ENCODE results near the gene AFDN. TPM values are rescaled to one million over a fixed set of nuclear protein-coding genes. Genes with fewer than 3 reads are reported as not detected.

The AFDN gene, protein sequence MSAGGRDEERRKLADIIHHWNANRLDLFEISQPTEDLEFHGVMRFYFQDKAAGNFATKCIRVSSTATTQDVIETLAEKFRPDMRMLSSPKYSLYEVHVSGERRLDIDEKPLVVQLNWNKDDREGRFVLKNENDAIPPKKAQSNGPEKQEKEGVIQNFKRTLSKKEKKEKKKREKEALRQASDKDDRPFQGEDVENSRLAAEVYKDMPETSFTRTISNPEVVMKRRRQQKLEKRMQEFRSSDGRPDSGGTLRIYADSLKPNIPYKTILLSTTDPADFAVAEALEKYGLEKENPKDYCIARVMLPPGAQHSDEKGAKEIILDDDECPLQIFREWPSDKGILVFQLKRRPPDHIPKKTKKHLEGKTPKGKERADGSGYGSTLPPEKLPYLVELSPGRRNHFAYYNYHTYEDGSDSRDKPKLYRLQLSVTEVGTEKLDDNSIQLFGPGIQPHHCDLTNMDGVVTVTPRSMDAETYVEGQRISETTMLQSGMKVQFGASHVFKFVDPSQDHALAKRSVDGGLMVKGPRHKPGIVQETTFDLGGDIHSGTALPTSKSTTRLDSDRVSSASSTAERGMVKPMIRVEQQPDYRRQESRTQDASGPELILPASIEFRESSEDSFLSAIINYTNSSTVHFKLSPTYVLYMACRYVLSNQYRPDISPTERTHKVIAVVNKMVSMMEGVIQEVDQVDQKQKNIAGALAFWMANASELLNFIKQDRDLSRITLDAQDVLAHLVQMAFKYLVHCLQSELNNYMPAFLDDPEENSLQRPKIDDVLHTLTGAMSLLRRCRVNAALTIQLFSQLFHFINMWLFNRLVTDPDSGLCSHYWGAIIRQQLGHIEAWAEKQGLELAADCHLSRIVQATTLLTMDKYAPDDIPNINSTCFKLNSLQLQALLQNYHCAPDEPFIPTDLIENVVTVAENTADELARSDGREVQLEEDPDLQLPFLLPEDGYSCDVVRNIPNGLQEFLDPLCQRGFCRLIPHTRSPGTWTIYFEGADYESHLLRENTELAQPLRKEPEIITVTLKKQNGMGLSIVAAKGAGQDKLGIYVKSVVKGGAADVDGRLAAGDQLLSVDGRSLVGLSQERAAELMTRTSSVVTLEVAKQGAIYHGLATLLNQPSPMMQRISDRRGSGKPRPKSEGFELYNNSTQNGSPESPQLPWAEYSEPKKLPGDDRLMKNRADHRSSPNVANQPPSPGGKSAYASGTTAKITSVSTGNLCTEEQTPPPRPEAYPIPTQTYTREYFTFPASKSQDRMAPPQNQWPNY (N-terminal part only)
- total RNA-seq (40.1 and 57.1 TPM in 2 replicates), polyA plus RNA-seq (20.5 and 21.0 TPM in 2 replicates), polyA minus RNA-seq (ENCODE audit: low replicate concordance) (18.1 and 38.6 TPM in 2 replicates)
- polyA plus RNA-seq (2012), result 16.8 and 19.7 TPM in 2 replicates

GRCh38 chr6:167826896-167827582 lies at the start of gene AFDN:
Gene AFDN (plus strand): TSS chr6:167826911. CDS start chr6:167827133, 222 bp downstream.
- no peaks in the 10 kb centered on the region for H3K36me3 ChIP-seq (ENCODE audit: control insufficient read depth, insufficient read depth, low read length)
- peak within 1 kb of the TSS; percentile 70 for H3K9ac ChIP-seq (ENCODE audit: insufficient read depth, low read length)
- peaks cover 19% of the 10 kb centered on the region for H3K79me2 ChIP-seq (ENCODE audit: control insufficient read depth, insufficient read depth, low read length)
- peaks cover 6% of the 10 kb centered on the region for H3K4me1 ChIP-seq (ENCODE audit: control insufficient read depth, extremely low read depth, insufficient read depth, low read length)
- TF ChIP-seq CTCF (conservative IDR thresholded peaks at IDR 0.05 in 1 of 2, IDR thresholded peaks at IDR 0.05 in 1 of 2; ENCODE audit: low read depth in 1 of 2, low read length in 2 of 2) (no peak), EZH2 (IDR thresholded peaks at IDR 0.05; ENCODE audit: low read length, missing control alignments) (no peak)
- H2AFZ ChIP-seq (ENCODE audit: low read length), result peak within 1 kb of the TSS; percentile 96
- no peaks in the 10 kb centered on the region for H4K20me1 ChIP-seq (ENCODE audit: control insufficient read depth, extremely low read depth, insufficient read depth, low read length)
- peak within 1 kb of the TSS; percentile 79 for H3K4me2 ChIP-seq (ENCODE audit: extremely low read depth, insufficient read depth, low read length)
- H3K27ac ChIP-seq (ENCODE audit: insufficient read depth, low read length), result peak within 1 kb of the TSS; percentile 38
- H3K9me3 ChIP-seq (ENCODE audit: control insufficient read depth, insufficient read depth, low read depth, low read length), result no peaks in the 10 kb centered on the region
- peak in 1 of 2 donors; percentile 17 for DNase-seq (ENCODE audit: low read depth in 2 of 2)
- no peaks in the 10 kb centered on the region for H3K27me3 ChIP-seq (ENCODE audit: control insufficient read depth, insufficient read depth, low read length)
- peak within 1 kb of the TSS; percentile 80 to 90 (median 84) for H3K4me3 ChIP-seq (replicated peaks in 1 of 4; ENCODE audit: control extremely low read depth in 1 of 4, insufficient read depth in 1 of 4, low read depth in 3 of 4, low read length in 4 of 4)

DNA sequence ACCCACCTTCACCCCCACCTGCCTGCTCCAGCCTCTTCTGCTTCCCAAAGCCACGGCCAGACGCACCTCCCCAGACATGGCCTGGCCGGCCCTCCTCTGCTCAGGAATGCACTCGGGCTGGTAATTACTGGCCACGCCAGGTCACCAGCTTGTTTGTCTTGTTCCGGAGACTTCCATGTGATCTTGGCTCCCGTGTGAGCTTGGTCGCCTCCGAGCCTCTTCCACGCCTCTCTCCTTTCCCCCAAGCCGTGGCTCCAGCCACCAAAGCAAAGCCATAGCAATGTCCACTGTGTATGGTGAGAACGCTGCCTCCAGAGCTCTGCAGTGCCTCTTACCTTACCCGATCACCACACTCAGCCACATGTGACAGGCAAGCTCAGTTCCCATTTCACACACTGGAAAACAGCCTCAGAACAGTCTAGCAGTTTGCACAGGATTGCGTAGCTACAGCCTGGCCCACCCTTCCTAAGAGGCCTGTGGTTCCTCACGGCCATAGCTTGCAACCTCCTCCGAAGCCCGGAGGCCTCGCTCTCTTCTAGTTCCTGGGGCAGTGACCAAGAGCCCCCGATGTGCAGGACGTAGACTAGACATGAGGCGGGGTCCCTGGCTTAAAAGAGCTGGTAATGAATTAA lies 48.1 kb upstream of the AFDN start:
- DNase-seq (ENCODE audit: low read depth in 2 of 2), result no peak
- H3K79me2 ChIP-seq (ENCODE audit: control insufficient read depth, insufficient read depth, low read length), result no peaks in the 10 kb centered on the region
- H3K9ac ChIP-seq (ENCODE audit: insufficient read depth, low read length), result no peak overlapping the region
- TF ChIP-seq EZH2 (IDR thresholded peaks at IDR 0.05; ENCODE audit: low read length, missing control alignments), result no peak
- no peak for TF ChIP-seq CTCF (conservative IDR thresholded peaks at IDR 0.05 in 1 of 2, IDR thresholded peaks at IDR 0.05 in 1 of 2; ENCODE audit: low read depth in 1 of 2, low read length in 2 of 2)
- no peak overlapping the region for H3K4me2 ChIP-seq (ENCODE audit: extremely low read depth, insufficient read depth, low read length)
- H3K4me3 ChIP-seq (replicated peaks in 1 of 4; ENCODE audit: control extremely low read depth in 1 of 4, insufficient read depth in 1 of 4, low read depth in 3 of 4, low read length in 4 of 4), result no peak overlapping the region
- H3K27me3 ChIP-seq (ENCODE audit: control insufficient read depth, insufficient read depth, low read length), result no peaks in the 10 kb centered on the region
- H2AFZ ChIP-seq (ENCODE audit: low read length), result no peak overlapping the region
- no peaks in the 10 kb centered on the region for H3K36me3 ChIP-seq (ENCODE audit: control insufficient read depth, insufficient read depth, low read length)
- no peaks in the 10 kb centered on the region for H4K20me1 ChIP-seq (ENCODE audit: control insufficient read depth, extremely low read depth, insufficient read depth, low read length)
- no peaks in the 10 kb centered on the region for H3K9me3 ChIP-seq (ENCODE audit: control insufficient read depth, insufficient read depth, low read depth, low read length)
- no peak overlapping the region for H3K27ac ChIP-seq (ENCODE audit: insufficient read depth, low read length)
- H3K4me1 ChIP-seq (ENCODE audit: control insufficient read depth, extremely low read depth, insufficient read depth, low read length), result no peaks in the 10 kb centered on the region
